GM21381 (cell line): Measurements from ENCODE around the gene TLR6.

Experiments used
- ATAC-seq: cut with Tn5 transposase; IDR thresholded peaks from one replicate; pipeline ENCODE4 v1.9.1; 2021; ENCODE audit warnings: mild to moderate bottlenecking, moderate library complexity; ENCODE audit not compliant: unreplicated experiment

TLR6 gene, protein sequence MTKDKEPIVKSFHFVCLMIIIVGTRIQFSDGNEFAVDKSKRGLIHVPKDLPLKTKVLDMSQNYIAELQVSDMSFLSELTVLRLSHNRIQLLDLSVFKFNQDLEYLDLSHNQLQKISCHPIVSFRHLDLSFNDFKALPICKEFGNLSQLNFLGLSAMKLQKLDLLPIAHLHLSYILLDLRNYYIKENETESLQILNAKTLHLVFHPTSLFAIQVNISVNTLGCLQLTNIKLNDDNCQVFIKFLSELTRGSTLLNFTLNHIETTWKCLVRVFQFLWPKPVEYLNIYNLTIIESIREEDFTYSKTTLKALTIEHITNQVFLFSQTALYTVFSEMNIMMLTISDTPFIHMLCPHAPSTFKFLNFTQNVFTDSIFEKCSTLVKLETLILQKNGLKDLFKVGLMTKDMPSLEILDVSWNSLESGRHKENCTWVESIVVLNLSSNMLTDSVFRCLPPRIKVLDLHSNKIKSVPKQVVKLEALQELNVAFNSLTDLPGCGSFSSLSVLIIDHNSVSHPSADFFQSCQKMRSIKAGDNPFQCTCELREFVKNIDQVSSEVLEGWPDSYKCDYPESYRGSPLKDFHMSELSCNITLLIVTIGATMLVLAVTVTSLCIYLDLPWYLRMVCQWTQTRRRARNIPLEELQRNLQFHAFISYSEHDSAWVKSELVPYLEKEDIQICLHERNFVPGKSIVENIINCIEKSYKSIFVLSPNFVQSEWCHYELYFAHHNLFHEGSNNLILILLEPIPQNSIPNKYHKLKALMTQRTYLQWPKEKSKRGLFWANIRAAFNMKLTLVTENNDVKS

DNA sequence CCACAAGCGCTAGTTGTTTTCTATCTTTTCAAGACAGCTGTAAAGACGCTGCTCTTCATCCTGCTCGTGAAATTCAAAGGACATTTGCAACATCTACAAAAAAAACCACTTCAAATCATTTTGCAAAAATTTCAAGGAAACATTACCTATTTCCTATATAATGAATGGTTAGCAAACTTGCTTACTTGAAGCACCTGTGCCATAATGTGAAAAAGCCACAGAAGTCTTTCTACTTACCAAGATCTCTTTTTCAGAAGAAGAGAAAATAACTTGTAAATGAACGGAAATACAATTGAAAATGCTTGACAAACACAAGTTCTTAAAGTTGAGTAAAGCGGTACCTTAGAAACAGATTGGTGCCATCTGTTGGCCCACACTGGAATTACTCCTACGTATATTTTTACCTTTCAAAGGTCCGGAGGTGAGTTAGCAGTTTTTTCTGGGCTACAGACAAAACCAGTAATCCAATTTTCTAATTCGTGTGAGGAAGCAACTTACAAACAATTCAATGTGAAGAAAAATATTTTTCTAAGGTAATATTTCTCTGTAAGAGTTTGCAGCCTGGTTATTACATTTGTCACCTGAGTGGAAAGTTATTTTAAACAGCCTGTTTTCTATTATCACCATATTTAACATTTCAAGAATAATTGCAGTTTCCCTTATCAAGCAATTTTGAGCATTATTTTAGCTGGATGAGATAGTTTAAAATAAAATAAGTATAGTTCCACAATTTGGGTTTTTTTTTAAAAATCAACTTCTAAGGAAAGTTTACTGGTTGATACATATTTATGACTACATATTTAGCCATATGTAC is at the start of gene TLR6:
TSS of gene TLR6 (minus strand) at position 294 of the 814 bp plus-strand sequence. CDS start 27,344 bp downstream, outside the sequence.
- peak; percentile 36 for ATAC-seq

DNA sequence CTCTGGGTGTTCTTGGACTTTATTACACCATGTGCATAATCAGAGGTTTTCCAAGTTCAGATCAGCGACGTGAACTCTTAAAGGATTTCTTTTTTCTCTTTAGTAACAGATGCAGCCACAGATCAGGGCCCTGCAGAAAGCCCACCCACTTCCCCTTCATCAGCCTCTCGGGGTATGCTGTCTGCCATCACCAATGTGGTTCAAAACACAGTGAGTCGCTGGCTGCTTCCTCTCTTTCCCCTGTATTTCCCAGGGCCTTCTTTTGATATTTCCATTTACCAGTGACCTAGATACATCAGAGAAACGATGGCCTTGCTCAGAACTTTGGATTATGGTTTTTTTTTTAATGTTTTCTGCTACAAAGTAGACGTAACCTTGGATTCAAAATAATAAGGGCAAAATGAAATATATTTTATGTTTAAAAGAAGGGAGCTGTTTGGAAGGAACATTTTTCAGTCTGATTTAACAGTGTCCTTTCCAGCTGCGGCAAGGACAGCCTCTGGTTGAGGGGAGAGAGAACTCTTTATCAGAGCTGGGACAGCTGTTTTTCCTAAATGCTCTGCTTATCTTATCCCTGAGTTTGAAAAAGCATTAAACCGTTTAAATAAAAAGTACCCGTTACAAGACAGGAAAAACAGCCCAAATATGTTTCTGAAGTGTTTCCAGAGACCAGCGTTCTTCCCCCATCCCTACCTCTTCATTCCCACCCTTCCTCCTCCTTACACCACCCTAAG is 49.2 kb upstream of the TLR6 start:
- no peak for ATAC-seq

DNA sequence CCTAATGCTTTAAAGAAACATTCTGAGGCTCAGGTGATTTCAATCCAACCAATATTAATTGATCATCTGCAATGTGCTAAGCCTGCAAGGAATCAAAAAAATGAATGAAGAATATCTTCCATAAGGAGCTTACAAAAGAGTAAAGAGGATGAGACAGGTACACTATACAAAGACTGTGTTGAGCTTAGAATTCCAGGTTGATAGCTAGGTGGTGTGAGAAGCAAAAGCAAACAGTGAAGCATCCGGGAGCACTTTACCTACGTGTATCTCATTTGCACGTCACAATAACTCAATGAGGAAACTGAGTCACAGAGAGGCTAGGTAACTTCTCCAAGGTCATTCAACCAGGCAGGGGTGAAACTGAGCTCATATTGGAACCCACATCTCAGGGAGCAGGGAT is 48.1 kb upstream of the TLR6 start:
- no peak for ATAC-seq

DNA sequence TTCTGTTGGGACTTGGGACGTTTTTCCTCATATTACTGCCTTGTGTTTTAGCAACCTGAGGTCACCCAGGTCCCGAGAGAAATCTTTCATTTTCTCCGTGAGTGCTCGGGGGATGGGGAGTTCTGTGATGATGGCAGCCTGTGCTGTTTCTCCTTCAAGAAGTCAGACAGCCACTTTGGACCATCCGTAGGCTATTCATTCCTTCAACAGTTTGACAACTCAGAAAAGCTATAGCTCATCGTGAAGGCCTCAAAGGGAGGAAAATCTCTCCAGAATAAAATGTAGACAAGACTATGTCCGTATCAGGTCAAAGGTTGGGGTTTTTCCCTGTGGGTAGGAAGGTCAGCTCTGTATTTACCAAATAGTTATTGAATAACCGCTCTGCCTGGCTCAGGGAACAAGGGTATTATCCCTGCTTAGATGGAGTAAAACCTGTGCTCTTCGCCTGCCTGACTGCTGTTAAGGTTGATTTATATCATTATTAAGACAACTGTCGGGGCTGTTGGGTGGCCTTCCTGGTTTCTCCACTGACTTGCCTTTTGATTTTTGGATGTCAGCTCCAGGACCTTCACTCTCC is 47.6 kb upstream of the TLR6 start:
- ATAC-seq, result no peak

DNA sequence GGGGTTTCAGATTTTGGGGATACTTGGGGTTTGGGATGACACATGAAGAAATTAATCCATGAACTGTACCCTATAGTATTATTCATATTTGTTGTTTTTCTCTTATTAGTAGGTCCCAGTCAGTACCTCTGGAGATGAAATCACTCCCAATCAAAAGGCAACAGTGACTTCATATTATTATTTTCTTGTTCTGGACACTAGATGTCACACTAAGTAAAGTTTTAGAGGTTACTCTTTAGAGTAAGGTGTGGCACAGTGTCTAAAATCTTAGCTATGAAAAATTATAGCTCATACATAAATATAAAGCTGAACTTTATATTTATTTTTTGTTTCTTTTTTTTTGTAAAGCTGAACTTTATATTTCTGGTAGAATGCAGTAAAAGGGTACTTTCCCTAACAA is 46.1 kb upstream of the TLR6 start:
- no peak for ATAC-seq

DNA sequence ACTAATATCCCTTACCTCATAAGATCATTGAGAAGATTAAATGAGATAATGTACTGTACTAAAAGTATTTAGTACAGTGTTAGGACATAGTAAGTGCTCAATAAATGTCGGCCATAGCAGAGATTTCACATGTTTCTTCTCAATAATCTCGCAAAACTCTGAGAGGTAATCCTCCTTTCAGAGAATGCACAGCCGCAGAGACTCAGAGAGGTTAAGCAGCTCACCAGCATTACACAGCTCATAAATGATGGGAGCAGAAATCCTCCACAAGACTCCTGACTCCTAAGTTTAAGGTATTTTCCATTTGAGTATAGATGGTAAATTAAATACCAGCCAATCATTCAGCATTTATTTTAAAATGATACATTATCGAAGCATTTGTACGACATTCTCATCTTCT is 45.6 kb upstream of the TLR6 start:
- no peak for ATAC-seq

DNA sequence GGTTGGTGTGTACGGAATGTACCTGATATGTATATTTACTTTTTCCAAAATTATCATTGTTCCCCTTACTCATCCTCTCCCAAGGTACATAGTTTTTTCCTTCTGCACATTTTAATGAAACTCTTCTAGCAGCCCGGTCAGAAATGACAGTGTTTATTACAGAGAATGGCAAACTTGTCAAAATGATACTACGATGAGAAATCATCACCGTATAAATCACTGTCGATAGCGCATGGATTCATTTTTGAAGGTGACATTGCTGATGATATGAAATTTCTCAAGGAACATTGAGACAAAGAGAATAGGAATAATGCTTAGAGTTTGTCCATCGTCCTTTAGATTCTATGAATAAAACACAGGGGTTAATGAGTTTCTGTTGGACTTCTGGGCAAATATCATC is 41.6 kb upstream of the TLR6 start:
- no peak for ATAC-seq

DNA sequence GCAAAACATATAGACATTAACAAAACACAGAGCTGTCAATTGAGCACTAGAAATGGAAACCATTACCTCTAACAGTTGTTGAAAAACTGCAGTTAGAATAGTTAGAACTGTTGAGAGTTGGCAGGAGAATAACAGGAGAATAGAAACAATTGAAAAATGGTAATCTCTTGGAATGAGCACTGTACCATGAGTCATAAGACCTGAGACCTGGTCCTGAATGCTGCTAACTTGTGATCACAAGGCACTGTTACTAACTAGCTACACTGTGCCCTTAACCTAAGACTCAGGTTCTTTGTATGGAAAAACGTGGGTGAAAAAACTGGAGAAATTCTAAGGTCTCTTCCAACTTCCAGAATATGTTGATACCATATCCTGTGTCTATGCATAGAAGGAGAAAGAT is 40.3 kb upstream of the TLR6 start:
- ATAC-seq, result no peak

DNA sequence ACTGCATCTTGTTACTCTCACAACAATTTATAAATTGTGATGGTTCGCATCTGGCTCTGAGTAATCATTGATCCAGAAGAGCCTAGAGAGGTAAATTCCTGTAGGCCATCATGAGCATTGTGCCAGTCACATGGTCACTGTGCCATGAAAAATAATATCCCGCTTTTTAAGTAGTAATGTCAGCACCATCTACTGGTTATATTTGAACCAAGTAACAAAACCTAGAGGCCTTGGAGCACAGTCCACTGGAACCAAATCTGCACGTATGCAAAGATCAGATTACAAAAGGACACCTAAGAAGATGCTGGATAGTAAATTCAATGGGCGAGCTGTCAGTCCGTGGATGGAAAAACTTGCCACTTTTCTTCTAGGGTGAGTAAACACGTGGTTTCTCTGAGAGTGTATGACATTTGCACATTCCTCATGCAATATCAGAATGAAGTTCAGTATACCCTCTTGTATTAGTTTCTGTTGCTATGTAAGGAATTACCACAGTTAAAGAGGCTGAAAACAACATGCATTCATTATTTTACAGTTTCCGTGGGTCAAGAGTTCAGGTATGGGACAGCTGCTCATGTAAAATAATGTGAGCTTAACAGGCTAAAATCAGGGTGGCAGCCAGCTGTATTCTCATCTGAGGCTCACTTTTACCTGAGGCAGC is 37.8 kb upstream of the TLR6 start:
- no peak for ATAC-seq

DNA sequence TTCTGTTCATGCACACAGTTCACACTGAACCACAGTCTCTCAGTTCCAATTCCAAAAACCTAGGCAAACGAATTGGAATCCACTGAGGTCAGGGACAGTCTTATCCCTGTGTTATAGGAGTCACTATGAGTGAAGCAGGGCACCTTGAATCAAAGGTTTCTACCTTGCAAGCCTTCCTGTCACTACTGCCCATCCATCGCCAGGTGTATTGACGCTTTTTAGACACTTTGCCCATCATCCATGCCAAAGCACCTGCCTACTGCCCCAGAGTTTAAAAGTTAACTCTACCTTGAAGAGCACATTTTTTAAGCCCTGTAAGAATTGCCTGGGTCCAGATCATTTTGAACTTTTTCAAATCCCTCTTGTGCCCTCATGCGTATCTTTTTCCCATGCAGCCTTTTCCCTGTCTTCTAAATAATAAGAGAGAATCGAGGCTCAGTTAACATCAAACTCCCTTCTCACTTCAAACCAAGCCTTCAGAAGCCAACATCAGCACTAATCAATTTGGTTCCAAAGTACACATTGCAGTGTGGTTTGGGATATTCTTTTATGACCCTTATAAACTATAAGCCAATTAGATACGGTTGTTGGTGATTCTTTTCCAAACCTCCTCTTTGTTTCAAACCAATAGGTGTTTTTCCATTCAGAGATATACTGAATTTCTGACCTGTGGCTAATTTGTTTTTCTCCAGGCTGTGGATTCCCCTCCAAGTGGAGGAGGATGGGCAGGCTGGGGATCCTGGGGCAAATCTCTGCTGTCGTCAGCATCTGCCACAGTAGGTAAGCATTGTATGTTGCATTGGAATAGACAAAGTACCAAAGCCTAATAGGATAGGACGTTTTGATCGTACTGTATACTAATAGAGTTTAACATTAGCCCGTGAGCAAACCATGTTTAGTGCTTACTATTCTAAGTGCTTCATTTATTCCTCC is 34.7 kb upstream of the TLR6 start:
- no peak for ATAC-seq

DNA sequence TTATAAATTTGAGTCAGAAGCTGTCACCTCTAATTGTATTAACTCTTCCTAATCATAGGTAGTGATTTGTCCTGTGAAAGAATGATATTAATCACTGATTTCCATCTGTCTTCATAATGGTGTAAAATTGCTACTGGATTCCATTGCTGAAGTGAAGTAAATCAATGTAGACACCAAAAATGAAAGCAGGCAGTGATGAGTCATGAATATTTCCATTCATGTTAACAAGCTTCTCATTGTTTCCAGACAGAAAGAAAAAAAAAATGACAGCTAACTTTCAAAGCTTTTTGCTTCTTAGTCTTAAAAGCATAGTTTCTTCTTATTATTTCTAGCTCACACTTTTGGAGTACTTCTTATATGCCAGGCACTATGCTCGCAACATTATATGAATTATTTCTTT is 32.5 kb upstream of the TLR6 start:
- ATAC-seq, result no peak

DNA sequence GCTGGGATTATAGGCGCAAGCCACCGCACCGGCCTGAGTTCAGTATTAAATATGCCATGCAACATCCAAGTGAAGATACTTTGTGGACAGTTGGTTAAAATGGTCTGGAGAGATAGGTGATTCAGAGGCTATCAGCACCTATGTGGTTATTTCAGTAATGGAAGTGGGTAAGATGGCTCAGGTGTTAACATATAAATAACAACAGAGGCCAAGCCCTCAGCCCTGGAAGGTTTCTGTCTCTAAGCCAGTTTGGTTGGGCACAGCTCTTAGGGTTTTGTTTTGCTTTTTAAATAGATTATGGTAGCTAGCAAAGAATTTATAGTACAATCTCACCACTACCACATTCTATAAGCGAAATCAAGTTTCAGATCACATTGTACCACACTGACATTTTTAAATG is 27.6 kb upstream of the TLR6 start:
- no peak for ATAC-seq

DNA sequence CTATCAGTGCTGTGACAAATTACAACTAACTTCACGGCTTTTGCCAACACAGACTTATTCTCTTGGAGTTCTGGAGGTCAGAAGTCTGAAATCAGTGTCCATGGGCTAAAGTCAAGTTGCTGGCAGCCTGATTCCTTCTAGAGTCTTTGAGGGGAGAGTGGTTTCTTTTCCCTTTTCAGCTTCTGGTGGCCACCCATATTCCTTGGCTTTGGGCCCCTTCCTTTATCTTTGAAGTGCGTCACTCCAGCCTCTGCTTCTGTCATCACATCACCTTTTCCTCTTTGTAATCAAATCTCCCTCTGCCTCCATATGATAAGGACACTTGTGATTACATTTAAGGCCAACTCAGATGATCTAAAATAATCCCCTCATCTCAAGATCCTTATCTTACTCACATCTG is 20.0 kb upstream of the TLR6 start:
- ATAC-seq, result no peak

DNA sequence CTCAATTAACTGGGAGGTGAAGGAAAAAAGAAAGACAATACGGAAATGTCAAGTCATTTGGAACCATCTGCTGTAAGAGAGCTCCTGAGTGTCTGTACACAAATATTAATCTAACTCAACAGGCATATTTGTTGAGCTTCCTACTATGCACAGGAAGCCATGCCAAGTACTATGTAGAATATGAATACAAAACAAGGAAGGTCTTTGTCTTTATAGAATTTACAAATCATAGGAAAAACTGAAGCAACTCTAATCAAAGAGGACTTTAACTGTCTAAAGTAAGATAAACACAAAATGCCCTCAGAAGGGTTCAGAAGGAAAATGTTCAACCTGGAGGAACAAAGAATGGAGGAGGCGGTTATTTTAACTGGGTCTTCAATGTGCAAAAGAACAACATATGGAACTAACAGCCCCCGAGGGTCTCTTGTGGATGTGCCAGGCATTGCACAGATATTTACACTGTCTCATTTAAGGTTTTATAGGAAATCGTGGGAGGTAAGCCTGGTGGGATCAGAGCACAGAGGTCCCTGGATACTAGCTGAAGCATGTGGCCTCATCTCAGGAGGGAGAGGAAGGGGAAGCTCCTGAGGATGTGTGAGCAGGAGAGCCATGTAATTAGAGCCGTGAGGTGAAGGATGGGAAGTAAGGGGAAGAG is 16.8 kb upstream of the TLR6 start:
- no peak for ATAC-seq

DNA sequence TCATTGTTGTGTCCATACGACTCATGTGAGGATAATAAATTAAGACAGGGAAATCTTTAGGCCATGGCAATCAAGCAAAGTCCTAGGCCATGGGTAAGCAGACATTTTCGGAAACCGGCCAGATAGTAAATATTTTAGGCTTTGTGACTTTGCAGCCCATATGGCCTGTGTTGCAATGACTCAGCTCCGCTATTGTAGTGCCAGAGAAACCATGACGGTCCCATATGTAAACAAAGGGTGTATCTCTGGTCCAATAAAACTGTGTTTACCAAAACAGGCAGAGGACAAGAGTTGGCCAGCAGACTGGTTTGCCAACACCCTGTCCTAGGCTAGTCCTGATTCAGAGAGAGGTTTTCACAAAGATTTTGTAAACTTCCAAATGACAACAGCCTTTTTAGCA is 16.0 kb upstream of the TLR6 start:
- no peak for ATAC-seq

DNA sequence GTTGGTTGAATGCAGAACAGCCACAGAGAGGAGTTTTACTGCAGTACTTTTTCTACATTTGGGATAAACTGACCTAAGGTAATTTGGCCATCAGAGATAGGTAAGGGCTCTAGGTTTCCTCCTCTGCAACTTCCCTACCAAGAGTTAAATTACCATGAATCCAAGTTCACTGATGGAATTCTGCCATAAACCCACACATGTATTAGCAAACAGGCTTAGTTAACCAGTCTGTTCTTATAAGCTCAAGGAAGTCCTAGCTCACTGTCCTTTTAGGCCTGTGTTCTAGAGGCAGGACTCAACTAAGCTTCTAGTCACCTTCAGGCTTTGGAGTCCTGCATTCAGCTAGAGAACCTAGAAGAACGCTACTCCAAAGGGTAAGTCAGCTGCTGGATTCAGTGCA is 15.0 kb upstream of the TLR6 start:
- ATAC-seq, result no peak

DNA sequence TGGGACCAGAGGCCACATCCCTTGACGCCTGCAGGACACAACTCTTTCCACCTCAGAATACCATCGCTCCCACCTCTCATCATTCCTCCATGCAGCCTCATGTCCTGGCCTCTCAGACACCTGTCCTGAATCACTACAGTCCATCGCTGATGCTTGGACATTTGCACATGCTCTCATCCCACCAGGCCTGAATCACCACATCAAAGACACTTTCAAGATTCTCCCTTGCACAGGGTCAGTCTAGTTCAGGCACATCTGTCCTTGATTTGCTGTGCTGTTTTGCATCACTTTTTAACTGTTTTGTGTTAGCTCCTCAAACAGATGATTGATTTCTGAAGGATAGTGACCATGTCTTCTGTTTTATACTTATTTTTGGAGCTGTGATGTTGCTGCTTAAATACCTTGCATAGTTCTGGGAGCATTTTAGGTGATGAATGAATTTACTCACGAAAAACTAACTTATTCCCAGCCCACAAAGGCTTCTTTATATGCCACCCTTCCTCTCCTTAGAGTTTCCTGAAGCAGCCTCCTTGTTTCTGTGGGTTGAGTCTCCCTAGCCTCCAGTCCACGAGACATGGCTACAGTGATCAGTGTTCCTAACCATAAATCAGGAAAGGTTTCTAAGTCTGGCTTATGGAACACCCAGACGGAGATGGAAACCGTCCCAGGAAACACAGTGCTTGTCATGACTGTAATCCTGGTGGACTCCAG is 13.6 kb upstream of the TLR6 start:
- no peak for ATAC-seq

DNA sequence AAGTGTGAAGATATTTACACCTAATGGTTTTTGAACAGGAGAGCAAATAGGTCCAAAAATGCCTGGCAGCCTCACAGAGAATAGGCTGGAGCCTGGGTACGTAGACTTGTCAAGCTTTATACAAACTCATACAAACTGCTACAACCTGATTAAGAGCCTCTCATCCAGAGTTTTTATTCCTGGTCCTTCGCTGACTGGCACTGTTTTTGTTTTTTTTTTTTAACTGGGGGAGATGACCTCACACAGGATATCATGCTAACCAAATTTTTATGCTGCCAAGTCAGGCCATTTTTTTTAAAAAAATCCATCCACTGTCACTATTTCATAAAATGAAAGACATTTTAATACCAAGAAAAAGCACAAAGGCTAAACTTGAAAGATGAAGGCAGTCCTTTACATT is 12.9 kb upstream of the TLR6 start:
- ATAC-seq, result no peak
